HepG2 (cell line): Measurements from ENCODE around the gene NIP7. TPM values are rescaled to one million over a fixed set of nuclear protein-coding genes. Genes with fewer than 3 reads are reported as not detected.
A peak's percentile ranks its signal among the peaks of the same experiment; 100 is the strongest.

Source experiments
- CAMTA2 ChIP-seq: sonication (generic); formaldehyde crosslinking; IDR thresholded peaks from 2 replicates; pipeline ENCODE4 v1.4.0; 2020; ENCODE audit warnings: mild to moderate bottlenecking, missing genetic modification reagents, borderline replicate concordance
- CBX5 ChIP-seq: sonication (generic); formaldehyde crosslinking; IDR thresholded peaks from 2 replicates; pipeline ENCODE4 v1.4.0; 2020; ENCODE audit warnings: missing genetic modification reagents, borderline replicate concordance
- CREM ChIP-seq, 2 experiments: sonication (generic) in 1 of 2; formaldehyde crosslinking in 1 of 2; IDR thresholded peaks; 2 replicates each; pipeline versions ENCODE4 v1.4.0 to v1.6.1; 2016 to 2020; ENCODE audit warnings: antibody characterized with exemption in 1 of 2, mild to moderate bottlenecking in 1 of 2, missing genetic modification reagents in 1 of 2
- EED ChIP-seq: sonication (generic); formaldehyde crosslinking; IDR thresholded peaks from 2 replicates; pipeline ENCODE4 v1.5.0; 2020; ENCODE audit warnings: mild to moderate bottlenecking, missing genetic modification reagents
- ETV6 ChIP-seq: sonication (generic); formaldehyde crosslinking; conservative IDR thresholded peaks from 2 replicates; pipeline ENCODE4 v1.4.0; 2020; ENCODE audit warnings: missing genetic modification reagents
- HNF4G ChIP-seq, 2 experiments: sonication (generic) in 1 of 2; formaldehyde crosslinking in 1 of 2; IDR thresholded peaks; 2 replicates each; pipeline versions ENCODE4 v1.4.0 to v1.6.1; 2011 to 2020; ENCODE audit warnings: borderline replicate concordance in 2 of 2, low read depth in 2 of 2, mild to moderate bottlenecking in 2 of 2, low read length in 1 of 2, missing genetic modification reagents in 1 of 2, moderate library complexity in 1 of 2
- HNRNPH1 ChIP-seq: fragments of 200-400 bp; formaldehyde crosslinking; optimal IDR thresholded peaks from 2 replicates; pipeline ENCODE3; 2017; ENCODE audit warnings: mild to moderate bottlenecking, low read depth, low read length
- IRF1 ChIP-seq: sonication (generic); formaldehyde crosslinking; IDR thresholded peaks from 2 replicates; pipeline ENCODE4 v1.4.0; 2020; ENCODE audit warnings: low read depth, mild to moderate bottlenecking, missing genetic modification reagents
- IRX3 ChIP-seq: sonication (generic); formaldehyde crosslinking; IDR thresholded peaks from 2 replicates; pipeline ENCODE4 v1.8.1; 2023; ENCODE audit warnings: mild to moderate bottlenecking, low read depth, missing genetic modification reagents, borderline replicate concordance
- LCORL ChIP-seq, 2 experiments: fragments of 450-650 bp in 1 of 2; sonication (generic) in 1 of 2; formaldehyde crosslinking in 1 of 2; IDR thresholded peaks; 2 replicates each; pipeline versions ENCODE4 v1.5.0 to v1.6.1; 2017 to 2020; ENCODE audit warnings: antibody characterized with exemption in 1 of 2, missing genetic modification reagents in 1 of 2
- MIER3 ChIP-seq: IDR thresholded peaks from 2 replicates; pipeline ENCODE4 v1.6.1; 2016; ENCODE audit warnings: missing compliant biosample characterization, borderline replicate concordance
- SSRP1 ChIP-seq: IDR thresholded peaks from 2 replicates; pipeline ENCODE4 v1.6.1; 2016; ENCODE audit warnings: control low read depth
- TIGD3 ChIP-seq: sonication (generic); formaldehyde crosslinking; IDR thresholded peaks from 2 replicates; pipeline ENCODE4 v1.5.1; 2020; ENCODE audit warnings: mild to moderate bottlenecking, missing genetic modification reagents, borderline replicate concordance
- ZNF142 ChIP-seq: sonication (generic); formaldehyde crosslinking; IDR thresholded peaks from 2 replicates; pipeline ENCODE4 v1.4.0; 2020; ENCODE audit warnings: missing genetic modification reagents
- ZNF274 ChIP-seq: sonication (generic); formaldehyde crosslinking; IDR thresholded peaks from 2 replicates; pipeline ENCODE4 v1.5.1; 2020; ENCODE audit warnings: mild to moderate bottlenecking, missing genetic modification reagents
- ZNF484 ChIP-seq: sonication (generic); formaldehyde crosslinking; IDR thresholded peaks from 2 replicates; pipeline ENCODE4 v1.5.1; 2020; ENCODE audit warnings: mild to moderate bottlenecking, low read depth, missing genetic modification reagents, borderline replicate concordance
- ZNF597 ChIP-seq: sonication (generic); formaldehyde crosslinking; IDR thresholded peaks from 2 replicates; pipeline ENCODE4 v1.5.0; 2020; ENCODE audit warnings: missing genetic modification reagents
- ZNF766 ChIP-seq: sonication (generic); formaldehyde crosslinking; IDR thresholded peaks from 2 replicates; pipeline ENCODE4 v1.5.0; 2020; ENCODE audit warnings: missing genetic modification reagents, borderline replicate concordance
- polyA plus RNA-seq, 8 experiments: library from polyadenylated mRNA; depleted of rRNA in 3 of 8; stranded (reverse) in 7 of 8; unstranded in 1 of 8; fragments of >200 nt; fragmentation: Illumina TruSeq in 4 of 8; extraction: Trizol in 4 of 8; gene quantifications; 2 replicates each; pipeline versions ENCODE4 v1.2.1 to v1.2.3, GENCODE V29; 2011 to 2016; ENCODE audit warnings: low read depth in 4 of 8, missing spikeins in 1 of 8, mixed read lengths in 1 of 8; ENCODE audit not compliant: insufficient read depth in 1 of 8
- total RNA-seq, 5 experiments: library from RNA; depleted of rRNA; stranded (reverse); fragments of >200 nt; fragmentation: Illumina TruSeq; extraction: Trizol; gene quantifications; 2 replicates each; pipeline ENCODE4 v1.2.3, GENCODE V29; 2016; ENCODE audit warnings: low read depth in 1 of 5

Gene NIP7
- total and polyA plus RNA-seq, 2 of the 13 experiments (the other 11 are each of a cell fraction or from before 2014, with no cell fraction given), result 15.3 to 114 TPM

- TF ChIP-seq CREM (IDR thresholded peaks at IDR 0.05), result no peak; the same call in 1 of the 2 replicates
- TF ChIP-seq CREM (CRISPR knock-in tag; IDR thresholded peaks at IDR 0.05), result no peak
- 0 out of 2 replicates have a peak, but pooled peaks have one; percentile 37 for TF ChIP-seq MIER3 (CRISPR knock-in tag)
- peak; percentile 80 for TF ChIP-seq ZNF274 (CRISPR knock-in tag)
- TF ChIP-seq EED, result peak; percentile 66; the same call in 1 of the 2 replicates
- no peak for TF ChIP-seq ZNF597 (CRISPR knock-in tag)
- TF ChIP-seq IRX3 (CRISPR knock-in tag), result no peak; the same call in 1 of the 2 replicates
- TF ChIP-seq ETV6, result 0 out of 2 replicates have a peak, but pooled peaks have one; percentile 86
- TF ChIP-seq TIGD3 (CRISPR knock-in tag), result no peak
- 0 out of 2 replicates have a peak, but pooled peaks have one; percentile 68 for TF ChIP-seq ZNF142 (CRISPR knock-in tag)
- no peak; the same call in 1 of the 2 replicates for TF ChIP-seq IRF1 (CRISPR knock-in tag)
- no peak for TF ChIP-seq SSRP1 (CRISPR knock-in tag)
- no peak for TF ChIP-seq HNF4G (IDR thresholded peaks at IDR 0.05; ENCODE audit: borderline replicate concordance, low read depth, low read length)
- peak; percentile 66; the same call in 1 of the 2 replicates for TF ChIP-seq HNF4G (CRISPR knock-in tag; IDR thresholded peaks at IDR 0.05; ENCODE audit: borderline replicate concordance, low read depth)
- TF ChIP-seq ZNF484, result no peak
- peak; percentile 89 for TF ChIP-seq ZNF766 (CRISPR knock-in tag)
- TF ChIP-seq CBX5 (CRISPR knock-in tag), result 0 out of 2 replicates have a peak, but pooled peaks have one; percentile 43
- TF ChIP-seq HNRNPH1, result peak; percentile 57
- TF ChIP-seq LCORL (IDR thresholded peaks at IDR 0.05), result no peak
- TF ChIP-seq LCORL (CRISPR knock-in tag; IDR thresholded peaks at IDR 0.05), result peak; percentile 70
- TF ChIP-seq CAMTA2 (CRISPR knock-in tag), result peak; percentile 98
These were observed 9.1 kb upstream of the NIP7 start, which contains the start of gene PDF (continued) for GRCh38 chr16:69330286-69331109.
